ENCODE data around the gene LRRC59. TPM values are rescaled to one million over a fixed set of nuclear protein-coding genes. Genes with fewer than 3 reads are reported as not detected.

Gene LRRC59
- total and polyA plus RNA-seq, 2 experiments from 2014 or later = 46.4 to 124 TPM

GRCh38 chr17:50437409-50437808, 40.1 kb upstream of the LRRC59 start (continued):
- TF ChIP-seq ZNF462 (CRISPR knock-in tag; IDR thresholded peaks at IDR 0.05) (no peak), NANOG (IDR thresholded peaks at IDR 0.05; ENCODE audit: borderline replicate concordance) (no peak)

GRCh38 chr17:50432125-50432762, 34.9 kb upstream of the LRRC59 start:
- Mint-ChIP-seq H3K27ac (no peak overlapping the region), H3K4me3 (no peak overlapping the region), H3K36me3 (ENCODE audit: low read depth) (no peaks in the 10 kb centered on the region), H3K4me1 (peaks cover 7% of the 10 kb centered on the region; the same call in 2 of the 3 replicates), H3K27me3 (ENCODE audit: insufficient read depth, low read depth, poor library complexity) (peaks cover 8% of the 10 kb centered on the region), H3K9me3 (no peaks in the 10 kb centered on the region; the same call in 1 of the 3 replicates)
- H3K4me1 ChIP-seq (ENCODE audit: insufficient read depth) = peaks cover 5% of the 10 kb centered on the region
- H3K4me2 ChIP-seq = no peak overlapping the region
- H3K9me2 ChIP-seq (ENCODE audit: insufficient read depth) = no peaks in the 10 kb centered on the region
- peaks cover 5% of the 10 kb centered on the region for H3K79me2 ChIP-seq (replicated peaks; ENCODE audit: insufficient read depth)
- peaks cover 2% of the 10 kb centered on the region; the same call in 1 of the 2 replicates for H3F3A ChIP-seq (replicated peaks; ENCODE audit: low read depth)
- ATAC-seq = no peak
- H3K4me3 ChIP-seq = no peak overlapping the region
- H3K27me3 ChIP-seq (ENCODE audit: insufficient read depth) = no peaks in the 10 kb centered on the region
- TF ChIP-seq EZH2phosphoT487 (IDR thresholded peaks at IDR 0.05; ENCODE audit: unreplicated experiment) = no peak
- TF ChIP-seq, protein P1, sequence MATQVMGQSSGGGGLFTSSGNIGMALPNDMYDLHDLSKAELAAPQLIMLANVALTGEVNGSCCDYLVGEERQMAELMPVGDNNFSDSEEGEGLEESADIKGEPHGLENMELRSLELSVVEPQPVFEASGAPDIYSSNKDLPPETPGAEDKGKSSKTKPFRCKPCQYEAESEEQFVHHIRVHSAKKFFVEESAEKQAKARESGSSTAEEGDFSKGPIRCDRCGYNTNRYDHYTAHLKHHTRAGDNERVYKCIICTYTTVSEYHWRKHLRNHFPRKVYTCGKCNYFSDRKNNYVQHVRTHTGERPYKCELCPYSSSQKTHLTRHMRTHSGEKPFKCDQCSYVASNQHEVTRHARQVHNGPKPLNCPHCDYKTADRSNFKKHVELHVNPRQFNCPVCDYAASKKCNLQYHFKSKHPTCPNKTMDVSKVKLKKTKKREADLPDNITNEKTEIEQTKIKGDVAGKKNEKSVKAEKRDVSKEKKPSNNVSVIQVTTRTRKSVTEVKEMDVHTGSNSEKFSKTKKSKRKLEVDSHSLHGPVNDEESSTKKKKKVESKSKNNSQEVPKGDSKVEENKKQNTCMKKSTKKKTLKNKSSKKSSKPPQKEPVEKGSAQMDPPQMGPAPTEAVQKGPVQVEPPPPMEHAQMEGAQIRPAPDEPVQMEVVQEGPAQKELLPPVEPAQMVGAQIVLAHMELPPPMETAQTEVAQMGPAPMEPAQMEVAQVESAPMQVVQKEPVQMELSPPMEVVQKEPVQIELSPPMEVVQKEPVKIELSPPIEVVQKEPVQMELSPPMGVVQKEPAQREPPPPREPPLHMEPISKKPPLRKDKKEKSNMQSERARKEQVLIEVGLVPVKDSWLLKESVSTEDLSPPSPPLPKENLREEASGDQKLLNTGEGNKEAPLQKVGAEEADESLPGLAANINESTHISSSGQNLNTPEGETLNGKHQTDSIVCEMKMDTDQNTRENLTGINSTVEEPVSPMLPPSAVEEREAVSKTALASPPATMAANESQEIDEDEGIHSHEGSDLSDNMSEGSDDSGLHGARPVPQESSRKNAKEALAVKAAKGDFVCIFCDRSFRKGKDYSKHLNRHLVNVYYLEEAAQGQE (IDR thresholded peaks at IDR 0.05; ENCODE audit: unreplicated experiment) = no peak
- no peak for TF ChIP-seq JUNB (IDR thresholded peaks at IDR 0.05; ENCODE audit: unreplicated experiment)
- no peak for TF ChIP-seq POLR2AphosphoS5 (IDR thresholded peaks at IDR 0.05; ENCODE audit: low read depth)
- no peaks in the 10 kb centered on the region for H4K20me1 ChIP-seq (replicated peaks; ENCODE audit: insufficient read depth)
- H3K36me3 ChIP-seq (ENCODE audit: insufficient read depth) = no peaks in the 10 kb centered on the region
- H2AFZ ChIP-seq = no peak overlapping the region
- no peak overlapping the region for H3K27ac ChIP-seq (ENCODE audit: low read depth)
- DNase-seq (ENCODE audit: low spot score) = no peak
